ENCODE results near the gene PLCD4.

- TF ChIP-seq CTCF (IDR thresholded peaks at IDR 0.05) (no peak), EP300 (IDR thresholded peaks at IDR 0.05) (no peak), POLR2A (IDR thresholded peaks at IDR 0.05) (no peak)
Measured at GRCh38 chr2:218618102-218618860, 10.6 kb downstream of the PLCD4 start.

Measured in suprapubic skin (tissue), 3 donors.